Hindlimb muscle (tissue), 1 donor: ENCODE results near the gene CGB8. TPM values are rescaled to one million over a fixed set of nuclear protein-coding genes. Genes with fewer than 3 reads are reported as not detected.
"Not testable (repeated sequence)": the region's sequence is repeated elsewhere in the genome, so short reads cannot be mapped to it uniquely, and the experiment has no call there.

Source experiments
- DNase-seq: peaks from one replicate; pipeline ENCODE4 v3.0.0-alpha.2; 2013
- polyA plus RNA-seq: library from polyadenylated mRNA; unstranded; fragments of 120-200 nt; gene quantifications from one replicate; pipeline ENCODE4 v1.2.1, GENCODE V29; 2013; ENCODE audit not compliant: insufficient read length

Gene CGB8
- not detected for polyA plus RNA-seq

DNA sequence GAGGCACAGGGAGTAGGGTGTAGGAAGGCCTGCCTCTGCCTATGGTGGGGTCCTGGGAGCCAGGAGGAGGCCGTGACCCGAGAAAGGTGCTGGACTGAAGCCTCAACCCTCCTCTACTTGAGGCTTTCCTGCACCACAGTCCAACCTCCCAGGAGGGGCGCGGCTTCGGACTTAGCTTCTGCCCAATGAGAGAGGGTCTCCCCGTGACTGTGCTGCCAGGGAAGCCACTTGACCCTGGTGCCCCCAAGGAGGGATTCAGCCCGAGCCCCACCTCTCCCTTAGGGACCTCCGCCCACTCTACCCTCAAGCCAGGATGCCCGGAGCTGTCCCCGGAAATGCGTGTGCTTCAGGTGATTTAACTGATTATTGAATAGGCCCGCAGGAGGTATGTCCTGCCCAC is at the start of gene CGB8:
CGB8 (minus strand) TSS at position 101 of the 400 bp plus-strand sequence. CDS start 372 bp downstream, outside the sequence.
- DNase-seq, result not testable (repeated sequence)

GRCh38 chr19:49097453-49098288 is 48.8 kb upstream of the CGB8 start:
- peak; percentile 69 for DNase-seq

DNA sequence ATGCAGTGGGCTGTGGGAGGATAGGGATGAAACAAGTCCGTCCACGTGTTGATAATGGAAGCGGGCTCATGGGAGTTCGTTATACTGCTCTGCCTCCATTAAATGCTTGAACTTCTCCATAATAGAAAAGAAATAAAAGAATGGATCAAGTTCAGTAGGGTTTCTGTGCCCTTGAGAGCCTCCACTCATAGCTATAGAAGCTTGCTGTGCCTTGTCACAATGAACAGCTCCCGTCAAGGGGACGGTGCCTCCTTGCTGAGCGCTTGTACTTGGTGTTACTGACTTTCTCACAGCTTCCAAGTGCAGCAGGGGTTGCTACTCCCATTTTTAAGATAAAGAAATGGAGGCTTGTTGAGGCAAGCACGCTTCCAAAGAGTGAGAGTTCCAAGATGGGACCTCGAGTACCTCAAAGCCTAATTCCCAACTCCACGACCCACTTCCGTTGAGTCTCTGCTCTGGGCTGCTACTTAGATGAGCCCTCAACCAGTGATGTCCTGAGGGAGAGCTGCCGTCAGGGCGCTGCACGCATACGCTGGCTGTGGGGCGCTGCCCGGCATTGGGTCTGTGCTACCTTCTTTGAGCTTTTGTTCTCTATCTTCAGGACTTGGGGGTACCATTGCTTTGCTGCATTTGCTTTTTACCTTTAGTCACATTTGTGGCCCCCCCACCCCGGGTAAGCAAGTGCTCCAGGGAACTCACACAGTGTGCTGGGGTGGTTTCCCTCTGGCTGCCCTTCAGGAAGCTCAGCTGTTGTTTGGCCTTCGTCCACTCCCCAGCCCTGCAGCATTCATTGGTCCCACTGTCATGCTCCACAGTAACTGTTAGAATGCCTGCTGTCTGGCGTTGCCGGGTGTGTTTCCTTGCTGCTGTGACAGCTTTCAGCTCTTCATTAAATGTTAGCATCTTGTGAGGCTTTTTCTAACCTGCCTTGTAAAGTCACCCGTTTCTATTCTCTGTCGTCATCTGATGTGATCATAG is 45.9 kb upstream of the CGB8 start:
- DNase-seq, result no peak

GRCh38 chr19:49092686-49093085 is 43.8 kb upstream of the CGB8 start:
- no peak for DNase-seq

DNA sequence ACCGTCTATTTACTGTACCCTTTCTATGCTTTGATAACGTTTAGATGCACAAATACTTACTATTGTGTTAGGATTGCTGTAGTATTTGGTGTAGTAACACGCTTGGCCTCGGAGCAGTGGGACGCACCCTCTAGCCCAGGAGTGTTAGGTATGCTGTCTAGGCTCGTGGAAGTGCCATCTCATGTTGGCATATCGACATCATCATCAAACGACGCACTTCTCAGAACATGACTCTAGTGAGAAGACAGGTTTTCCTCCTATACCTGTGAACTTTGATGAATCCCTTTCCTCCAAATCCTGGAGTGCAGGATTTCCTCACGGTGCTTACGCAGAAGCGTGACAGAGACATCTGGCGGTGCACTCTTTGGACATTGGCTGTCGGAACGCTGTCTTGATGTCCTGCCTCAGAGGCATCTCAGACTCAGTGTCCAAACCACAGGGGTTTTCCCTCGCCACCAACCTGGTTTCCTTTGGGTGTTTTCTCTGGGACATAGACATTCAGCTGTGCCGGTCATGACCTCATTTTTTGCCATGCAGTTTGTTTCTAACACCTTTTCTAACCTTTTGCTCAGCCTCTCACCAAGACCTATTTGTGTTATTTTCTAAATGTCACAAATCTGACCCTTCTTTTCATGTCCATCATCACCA is 42.6 kb upstream of the CGB8 start:
- DNase-seq, result no peak

GRCh38 chr19:49086296-49086695 is 37.4 kb upstream of the CGB8 start:
- no peak for DNase-seq

DNA sequence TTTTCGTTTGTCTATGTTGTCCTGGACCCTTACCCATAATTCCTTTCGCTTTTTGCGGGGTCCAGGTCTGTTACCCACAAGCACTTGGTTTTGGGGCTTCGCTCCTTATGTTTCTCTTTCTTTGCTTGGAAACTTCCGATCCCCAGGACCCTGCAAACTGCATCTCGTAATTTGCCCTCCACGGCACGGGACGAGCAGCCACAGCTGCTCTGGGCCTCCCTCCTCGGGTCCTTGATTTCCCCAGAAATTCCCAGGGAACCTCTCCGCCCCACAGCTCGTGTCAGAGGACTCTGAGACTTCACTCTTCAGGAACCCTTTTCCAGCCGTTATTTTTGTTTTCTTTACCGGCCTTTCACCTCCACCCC is 36.9 kb upstream of the CGB8 start:
- DNase-seq, result no peak

GRCh38 chr19:49085020-49085867 is 36.3 kb upstream of the CGB8 start, which contains the start of gene SNRNP70:
Gene SNRNP70 (plus strand): TSS chr19:49085451. CDS start chr19:49086415, 964 bp downstream.
- peak; percentile 100 for DNase-seq

DNA sequence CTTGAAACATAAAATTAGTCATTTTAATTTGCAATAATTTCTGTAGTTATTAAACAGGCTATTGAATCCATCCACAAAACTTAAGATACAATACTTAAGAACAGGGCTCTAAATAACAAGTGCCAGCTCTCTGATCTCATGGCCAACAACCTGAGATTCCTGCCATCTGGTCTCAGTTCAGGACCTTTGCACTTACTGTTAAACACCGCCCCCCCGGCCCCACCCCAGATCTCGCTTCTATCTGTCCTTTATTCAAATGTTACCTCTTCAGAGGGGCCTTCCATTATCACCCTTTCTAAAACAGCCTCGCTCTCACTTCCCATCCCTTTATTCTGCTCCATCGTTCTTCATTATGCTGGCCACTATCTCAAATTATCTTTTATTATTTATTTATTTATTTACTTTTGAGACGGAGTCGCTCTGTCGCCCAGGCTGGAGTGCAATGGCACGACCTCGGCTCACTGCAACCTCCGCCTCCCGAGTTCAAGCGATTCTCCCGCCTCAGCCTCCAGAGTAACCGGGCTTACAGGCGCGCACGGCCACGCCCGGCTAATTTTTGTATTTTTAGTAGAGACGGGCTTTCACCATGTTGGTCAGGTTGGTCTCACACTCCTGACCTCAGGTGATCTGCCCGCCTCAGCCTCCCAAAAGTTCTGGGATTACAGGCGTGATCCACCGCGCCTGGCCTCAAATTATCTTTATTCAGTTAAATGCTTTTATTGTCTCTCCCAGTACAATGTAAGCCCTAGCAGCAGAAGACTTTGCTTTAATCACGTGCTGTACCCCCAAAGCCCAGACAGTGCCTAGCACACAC is 35.5 kb upstream of the CGB8 start:
- DNase-seq, result no peak

GRCh38 chr19:49081273-49081672 is 32.4 kb upstream of the CGB8 start:
- no peak for DNase-seq

DNA sequence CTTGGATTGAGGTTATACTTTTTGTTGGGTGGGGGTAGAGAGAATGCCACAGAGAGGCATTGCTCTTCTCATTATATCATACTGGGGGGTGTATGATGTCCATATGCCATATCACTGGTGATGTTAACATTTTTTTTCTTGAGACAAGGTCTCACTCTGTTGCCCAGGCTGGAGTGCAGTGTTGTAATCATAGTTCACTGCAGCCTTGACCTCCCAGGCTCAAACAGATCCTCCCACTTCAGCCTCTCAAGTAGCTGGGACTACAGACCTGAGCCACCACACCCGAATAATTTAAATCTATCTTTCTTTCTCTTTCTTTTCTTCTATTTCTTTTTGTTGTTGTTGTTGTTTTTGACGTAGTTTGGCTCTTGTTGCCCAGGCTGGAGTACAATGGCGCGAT is 31.5 kb upstream of the CGB8 start:
- no peak for DNase-seq

DNA sequence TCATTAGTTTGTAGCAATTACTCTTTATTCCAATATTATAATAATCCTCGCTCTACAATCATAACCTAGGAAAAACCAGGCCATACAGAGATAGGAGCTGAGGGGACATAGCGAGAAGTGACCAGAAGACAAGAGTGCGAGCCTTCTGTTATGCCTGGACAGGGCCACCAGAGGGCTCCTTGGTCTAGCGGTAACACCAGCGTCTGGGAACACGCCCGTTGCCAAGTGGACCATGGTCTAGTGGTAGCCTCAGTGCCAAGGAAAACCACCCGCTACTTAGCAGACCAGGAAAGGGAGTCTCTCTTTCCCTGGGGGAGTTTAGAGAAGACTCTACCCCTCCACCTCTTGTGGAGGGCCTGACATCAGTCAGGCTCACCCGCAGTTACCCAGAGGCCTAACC is 26.0 kb upstream of the CGB8 start:
- DNase-seq, result not testable (repeated sequence)

GRCh38 chr19:49073514-49074378 is 24.8 kb upstream of the CGB8 start:
- DNase-seq, result no peak

DNA sequence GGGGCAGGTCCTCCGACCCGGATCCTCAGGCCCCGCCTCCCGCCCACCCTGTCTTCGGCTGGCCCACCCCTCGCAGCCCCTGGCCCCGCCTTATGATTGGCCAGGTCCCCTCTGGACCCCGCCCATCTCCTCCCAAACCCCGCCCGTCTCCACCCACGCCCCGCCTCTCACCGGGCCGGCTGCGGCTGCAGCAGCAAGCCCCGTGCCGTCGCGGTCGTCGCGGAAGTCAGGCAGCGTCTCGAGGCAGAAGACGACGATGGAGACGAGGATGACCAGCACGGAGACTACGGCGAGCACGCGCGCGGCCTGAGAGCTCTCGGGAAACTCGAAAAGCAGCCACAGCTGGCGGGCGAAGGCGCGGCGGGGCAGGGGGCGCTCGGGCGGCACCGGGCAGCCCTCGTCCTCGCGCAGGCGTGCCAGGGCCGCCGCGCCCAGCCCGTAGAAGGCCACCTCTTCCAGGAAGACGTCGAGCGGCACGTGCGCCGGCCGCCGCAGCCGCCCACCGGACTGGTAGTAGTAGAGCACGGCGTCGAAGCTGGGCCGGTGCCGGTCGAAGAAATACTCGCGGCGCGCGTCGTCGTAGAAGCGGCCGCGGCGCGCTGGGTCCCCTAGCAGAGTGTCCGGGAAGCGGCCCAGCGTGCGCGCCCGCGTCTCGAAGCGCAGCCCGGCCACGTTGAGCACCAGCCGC is 23.1 kb upstream of the CGB8 start:
- DNase-seq, result no peak

- DNase-seq, result no peak
Measured at GRCh38 chr19:49070416-49070815, 21.5 kb upstream of the CGB8 start.

DNA sequence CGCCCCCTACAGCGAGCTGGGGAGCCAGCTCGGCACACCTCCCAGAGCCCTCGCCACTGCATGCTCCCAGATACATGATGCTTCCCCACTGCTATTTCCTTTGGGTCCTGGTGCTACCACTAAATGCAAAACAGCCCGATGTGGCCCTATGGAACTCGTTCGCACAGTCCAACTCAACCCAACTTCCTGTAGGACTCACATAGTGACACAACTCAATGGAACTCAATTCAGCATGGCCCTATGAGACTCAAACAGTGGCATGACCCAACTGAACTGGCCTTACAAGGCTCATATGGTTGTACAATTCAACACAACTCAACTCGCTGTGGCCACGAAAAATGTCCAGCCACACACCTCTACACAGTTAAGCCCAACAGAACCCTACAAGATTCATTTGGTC is 20.1 kb upstream of the CGB8 start:
- no peak for DNase-seq

GRCh38 chr19:49067554-49067953 is 18.6 kb upstream of the CGB8 start:
- no peak for DNase-seq

- DNase-seq, result no peak
Measured at GRCh38 chr19:49065905-49066512, 17.1 kb upstream of the CGB8 start.
